CD1c-positive myeloid dendritic cell (primary cell): ENCODE measurements around the gene CDK18.
"Not testable (repeated sequence)": the region's sequence is repeated elsewhere in the genome, so short reads cannot be mapped to it uniquely, and the experiment has no call there.

ENCODE experiments used
- DNase-seq: peaks from one replicate; pipeline ENCODE4 v3.0.0-alpha.2; 2016; ENCODE audit errors: extremely low spot score

CDK18 gene

DNA sequence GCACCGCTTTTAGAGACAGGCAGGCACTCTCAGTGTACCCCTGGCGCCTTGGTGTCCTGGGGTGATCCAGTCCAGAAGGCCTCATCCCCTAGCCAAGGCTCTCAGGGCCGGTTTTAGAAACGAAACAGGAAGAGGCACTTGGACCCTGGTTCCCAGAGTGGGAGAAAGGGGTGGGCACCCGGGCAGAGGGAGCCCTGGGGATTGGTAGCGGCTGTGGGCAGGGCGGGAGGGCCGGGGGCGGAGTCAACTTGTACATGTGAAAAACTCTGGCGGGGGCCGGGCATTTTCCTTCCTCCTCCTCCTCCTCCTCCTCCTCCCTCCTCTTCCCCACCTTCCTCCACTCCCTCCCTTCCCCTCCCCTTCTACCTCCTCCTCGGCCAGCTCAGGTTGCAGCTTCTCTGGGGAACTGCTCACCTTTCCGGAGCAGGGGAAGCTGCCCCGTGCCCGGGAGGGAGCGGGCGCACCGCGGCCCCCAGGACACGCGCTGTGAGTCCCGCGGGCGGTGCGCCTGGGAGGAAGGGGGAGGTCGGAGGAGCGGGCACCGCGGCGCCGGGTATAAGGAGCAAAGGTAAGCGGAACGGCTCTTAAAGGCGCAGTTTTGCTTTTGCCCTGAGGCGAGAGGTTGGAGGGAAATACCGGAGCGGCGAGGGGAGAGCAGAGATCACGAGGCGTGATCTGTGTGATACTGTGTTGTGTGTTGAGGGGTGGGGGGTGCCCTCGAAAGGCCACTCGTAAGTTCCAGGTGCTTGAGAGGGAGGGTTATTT is at the start of gene CDK18:
Gene CDK18, plus strand, starts transcription at position 359 of the 765 bp plus-strand sequence. CDS start 18,499 bp downstream, outside the sequence.
- peak; percentile 82 for DNase-seq

DNA sequence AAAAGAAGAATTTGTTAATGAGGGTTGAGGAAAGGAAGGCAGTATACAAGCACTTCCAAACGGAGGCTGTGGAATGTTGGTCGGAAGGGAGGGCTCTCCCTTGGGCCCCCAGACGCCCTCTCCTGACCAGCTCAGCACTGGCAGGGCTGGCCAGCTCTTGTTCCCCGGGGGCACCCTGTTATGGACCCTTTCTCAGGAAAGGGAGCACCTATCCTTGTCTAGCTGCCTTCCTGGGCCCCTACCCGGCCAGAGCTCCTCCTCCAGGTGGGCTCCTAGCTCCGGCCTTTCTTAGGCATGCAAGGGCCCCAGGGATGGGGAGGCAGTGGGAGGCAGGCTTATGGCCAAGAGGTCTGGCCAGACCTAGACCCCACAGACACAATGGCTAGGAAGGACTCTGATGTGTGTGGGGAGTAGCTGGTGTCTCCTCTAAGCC is 49.5 kb upstream of the CDK18 start:
- DNase-seq: no peak

DNA sequence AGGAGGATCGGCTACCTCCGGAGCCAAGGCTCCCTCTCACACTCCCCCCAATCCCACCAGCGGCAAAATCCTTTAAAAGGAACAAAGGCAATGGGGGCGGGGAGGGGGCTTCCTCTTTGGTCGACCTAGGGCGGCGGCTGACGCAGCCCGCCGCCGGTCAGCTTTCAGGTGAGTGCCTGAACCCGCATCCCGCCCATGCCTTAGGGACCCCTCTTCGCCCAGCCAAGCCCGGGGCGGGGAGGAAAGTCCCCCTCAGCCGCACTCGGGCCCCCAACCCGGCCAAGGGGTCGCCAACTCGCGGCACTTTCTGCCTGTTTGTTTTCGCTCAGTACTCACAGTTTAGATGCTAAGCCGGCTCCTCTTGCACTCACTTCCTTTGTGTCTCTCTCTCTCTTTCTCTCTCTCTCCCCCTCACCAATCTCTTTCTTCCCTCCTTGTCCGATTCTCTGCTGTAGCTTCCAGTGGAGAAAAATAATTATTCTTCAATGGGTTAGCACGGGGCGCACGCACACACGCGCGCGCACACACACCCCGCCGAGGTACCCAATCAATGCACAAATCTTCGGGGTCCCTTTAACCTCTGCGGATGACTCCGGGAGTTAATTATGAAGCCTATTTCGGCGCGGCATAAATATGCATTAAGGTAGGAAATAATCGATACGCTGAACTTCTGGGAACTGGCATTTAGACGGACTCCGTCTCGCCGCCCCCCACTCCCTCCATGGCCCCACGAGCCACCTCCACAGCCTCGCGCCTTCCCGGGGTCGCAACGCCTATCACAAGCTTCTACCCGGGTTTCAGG is 48.7 kb upstream of the CDK18 start, which contains the start of gene BLACAT1:
Gene BLACAT1, minus strand, starts transcription at position 465 of the 802 bp plus-strand sequence.
- no peak for DNase-seq

DNA sequence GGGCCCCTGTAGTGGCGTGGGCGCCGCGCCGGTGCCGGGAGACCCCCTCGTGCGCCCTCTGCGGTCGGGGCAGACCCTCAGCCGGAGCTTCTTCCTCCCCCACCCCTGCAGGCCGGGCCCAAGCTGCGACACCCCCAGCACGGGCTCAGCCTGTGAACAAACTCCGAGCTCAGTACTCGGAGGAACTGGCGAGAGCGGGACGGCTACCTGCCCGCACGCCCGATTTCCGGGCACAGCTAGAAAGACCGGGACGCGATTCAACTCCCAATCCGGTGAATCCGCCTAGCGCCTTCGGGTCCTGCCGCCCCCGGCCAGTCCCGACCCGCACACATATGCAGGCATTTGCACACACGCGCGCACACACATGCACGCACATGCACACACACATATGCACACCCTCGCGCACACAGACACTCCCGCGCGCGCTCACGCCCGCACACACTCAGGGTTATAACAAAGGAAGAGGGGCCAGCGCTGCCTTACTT is 48.0 kb upstream of the CDK18 start:
- DNase-seq: no peak

DNA sequence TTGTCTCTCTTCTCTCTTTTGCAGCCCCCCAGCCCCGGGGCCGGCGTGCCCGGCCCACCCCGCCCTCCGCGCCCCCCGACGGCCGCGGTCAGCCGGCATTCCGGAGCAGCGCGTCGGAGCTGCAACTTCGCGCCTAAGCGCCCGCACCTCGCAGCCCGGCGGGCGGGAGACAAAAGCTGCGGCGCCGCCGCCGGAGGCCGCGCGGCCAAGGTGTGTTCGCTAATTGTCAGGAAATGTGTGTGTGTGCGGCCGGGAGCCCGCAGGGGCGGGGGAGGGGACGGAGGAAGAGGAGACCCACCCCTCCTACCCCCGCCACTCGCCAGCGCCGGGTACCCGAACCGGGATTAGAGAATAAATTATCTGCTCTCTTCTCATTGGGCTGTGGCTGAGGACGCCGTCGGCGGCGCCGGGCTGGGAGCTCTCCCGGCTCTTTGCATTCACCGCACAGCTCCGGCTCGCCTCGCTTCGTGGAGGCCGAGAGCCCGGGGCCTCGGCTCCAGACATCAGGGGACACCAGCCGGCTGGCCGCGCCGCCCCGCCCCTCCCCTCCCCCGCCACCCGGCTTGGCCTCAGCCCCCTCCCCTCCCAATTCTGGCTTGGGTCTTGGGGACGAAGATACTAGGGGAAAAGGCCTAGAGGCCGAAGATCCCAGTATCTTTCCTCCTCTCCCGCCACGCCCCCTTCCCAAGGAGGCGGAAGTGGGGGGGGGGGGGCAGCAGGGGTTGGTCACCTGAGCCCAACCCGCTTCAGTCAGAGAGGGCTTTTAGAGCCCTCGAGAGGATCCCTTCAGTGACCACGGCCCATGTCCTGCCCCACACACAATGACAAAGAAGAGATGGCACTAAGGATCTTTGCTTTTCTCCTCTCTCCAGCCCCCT is 47.4 kb upstream of the CDK18 start:
- no peak for DNase-seq

DNA sequence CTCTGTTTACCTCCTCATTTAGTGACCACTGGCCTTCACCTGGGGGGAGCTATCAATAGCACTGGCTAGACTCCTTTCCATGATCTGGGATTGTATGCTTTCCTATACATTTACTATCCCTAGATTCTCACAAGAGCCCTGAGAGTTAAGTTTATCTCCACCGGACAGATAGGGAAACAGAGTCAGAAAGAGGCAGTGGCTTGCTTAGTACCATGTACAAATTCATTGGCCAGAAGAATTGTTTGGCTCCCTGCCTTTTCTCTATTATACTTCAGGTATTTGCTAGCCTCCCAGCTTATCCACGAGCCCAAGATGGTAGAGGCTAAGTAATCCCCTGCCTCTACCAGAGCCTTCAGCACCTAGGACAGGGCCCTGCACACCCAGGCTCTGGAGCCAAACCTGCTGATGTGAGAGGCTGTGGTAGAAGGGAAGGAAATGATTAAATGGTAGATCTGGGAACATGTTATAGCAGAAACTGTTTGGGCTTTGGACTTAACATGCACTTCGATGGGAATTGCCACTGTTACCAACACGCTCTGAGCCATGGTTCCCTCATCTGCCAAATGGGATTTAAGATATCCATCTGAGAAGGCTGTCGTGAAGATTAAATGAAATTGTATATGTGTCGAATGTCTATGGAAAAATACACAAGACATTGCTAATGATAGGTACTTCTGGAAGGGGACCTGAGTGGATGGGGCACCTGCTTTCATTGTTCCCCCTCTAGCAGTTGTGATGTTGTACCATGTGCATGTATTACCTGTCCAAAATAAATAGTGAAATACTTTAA is 45.5 kb upstream of the CDK18 start:
- DNase-seq: peak; percentile 17

DNA sequence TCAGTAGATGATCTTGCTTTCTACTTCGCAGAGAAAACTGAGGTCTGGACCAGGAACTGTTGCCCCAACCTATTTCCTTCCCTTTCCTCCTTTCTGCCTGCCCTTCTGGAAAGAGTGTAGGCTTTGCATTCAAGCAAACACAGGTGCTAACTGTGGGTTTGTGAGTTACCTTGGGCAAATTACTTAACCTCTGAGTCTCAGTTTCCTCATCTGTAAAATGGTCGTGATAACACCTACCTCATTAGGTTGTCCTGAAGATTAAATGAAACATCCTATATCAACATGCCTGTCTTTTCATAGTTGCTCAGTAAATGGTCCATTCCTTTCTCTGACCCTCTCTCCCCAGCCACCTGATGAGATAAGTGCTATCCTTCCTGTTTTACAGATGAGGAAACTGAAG is 39.1 kb upstream of the CDK18 start:
- no peak for DNase-seq

DNA sequence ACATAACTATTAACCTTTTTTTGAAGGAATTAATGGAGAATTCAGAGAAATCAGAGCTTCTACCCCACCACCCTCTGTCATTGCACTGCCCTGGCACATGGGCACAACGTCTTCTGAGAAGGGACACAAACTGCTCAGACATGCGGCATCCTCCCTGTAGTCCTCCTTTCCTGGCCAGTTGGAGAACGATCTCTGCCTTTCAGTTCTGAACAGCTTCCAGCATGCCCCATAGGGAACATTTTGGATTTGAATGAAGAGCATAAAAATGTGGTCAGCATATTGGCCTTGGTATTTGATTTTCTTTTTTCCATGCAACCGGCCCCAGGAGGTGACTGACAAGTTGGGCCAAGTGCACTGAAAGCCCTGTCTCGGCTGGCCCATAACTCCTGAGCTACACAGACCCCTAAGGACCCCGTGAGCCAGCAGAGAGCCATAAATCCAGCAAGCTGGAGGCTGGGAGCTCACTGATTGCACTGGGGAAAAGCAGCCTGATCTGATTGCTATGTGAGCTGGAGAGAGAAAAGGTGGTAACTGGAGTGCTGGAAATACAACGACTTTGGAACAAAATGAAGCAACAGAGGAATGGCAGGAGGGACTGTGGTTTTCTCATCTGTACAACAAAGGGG is 37.8 kb upstream of the CDK18 start:
- no peak for DNase-seq

DNA sequence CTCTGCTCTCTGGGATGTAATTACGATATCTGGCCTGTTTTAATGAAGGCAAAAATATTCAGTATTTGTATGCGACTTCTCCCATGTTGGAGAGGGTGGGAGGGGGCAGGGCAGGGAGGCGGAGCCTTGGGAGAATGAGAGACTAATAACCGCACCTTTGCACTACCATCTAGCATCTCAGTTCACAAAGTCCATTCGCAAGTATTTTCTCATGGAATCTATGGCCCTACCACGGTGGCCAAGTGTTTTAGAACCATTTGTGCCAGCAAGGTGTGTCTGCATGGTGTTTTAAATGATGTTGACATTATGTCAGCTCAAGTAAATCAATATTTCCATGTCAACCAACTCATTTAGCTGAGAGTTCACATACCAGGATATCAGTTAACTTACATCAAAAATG is 34.3 kb upstream of the CDK18 start:
- DNase-seq: no peak

DNA sequence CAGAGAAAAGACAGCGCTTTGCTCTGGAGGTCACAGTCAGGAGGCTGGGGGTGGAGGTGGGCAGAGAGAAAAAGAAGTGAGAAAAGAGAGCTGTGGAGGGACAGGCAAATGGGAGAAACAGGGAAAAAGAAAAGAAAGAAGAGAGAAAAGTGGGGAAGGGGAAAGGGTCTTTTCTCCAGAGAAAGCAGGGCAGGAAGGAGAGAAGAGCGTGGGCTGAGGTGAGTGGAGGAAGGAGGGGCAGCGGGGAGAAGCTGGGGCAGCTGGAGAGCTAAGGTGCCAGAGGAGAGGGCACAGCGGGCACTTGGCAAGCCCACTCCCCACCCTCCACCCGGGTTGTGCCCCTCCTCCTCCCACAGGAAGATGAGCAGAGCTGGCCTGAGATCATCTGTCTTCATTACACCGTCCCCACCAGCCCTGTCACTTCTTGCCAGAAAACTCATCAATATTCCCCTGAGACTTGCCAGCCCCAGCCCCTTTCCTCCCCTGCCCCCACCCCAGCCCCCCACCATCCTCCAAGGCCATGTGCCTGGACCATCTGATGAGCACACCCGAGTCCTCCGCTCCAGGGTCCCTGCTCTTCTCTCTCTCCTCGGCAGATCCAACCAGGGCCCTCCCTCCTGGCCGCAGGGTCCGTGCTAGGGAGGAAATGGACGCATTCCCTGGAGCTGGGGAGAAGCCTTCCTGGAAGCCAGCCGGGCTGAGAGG is 31.6 kb upstream of the CDK18 start:
- no peak for DNase-seq

DNA sequence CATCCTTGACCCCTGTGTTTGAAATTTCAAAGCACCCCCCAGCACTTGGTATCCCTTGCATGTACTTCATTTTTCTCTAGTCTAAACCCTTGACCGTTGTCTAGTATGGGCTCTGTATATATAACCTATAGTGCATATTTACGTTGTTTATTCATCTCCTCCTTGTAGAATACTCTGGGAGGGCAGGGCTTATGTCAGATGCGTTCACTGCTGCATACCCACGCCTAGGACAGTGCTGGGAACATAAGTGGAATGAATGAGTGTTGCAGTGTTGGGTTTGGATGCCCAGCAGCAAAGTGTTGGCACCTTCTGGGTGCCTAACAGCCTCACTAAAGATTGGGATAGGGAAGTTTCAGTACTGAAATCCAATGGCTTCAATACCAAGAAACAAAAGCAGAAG is 31.0 kb upstream of the CDK18 start:
- DNase-seq: no peak

DNA sequence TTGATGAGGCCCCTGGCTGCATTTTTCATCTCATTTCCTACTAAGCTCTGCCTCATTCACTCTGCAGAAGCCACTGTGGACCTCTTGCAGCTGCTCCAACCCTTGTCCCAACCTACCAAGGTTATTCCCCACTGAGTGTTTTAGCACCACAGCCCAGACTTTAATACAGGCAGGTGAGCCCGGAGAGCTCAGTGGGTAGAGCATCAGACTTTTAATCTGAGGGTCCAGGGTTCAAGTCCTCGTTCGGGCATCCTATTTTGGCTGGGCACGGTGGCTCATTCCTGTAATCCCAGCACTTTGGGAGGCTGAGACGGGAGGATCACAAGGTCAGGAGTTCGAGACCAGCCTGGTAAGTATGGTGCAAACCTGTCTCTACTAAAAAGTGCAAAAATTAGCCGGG is 30.5 kb upstream of the CDK18 start:
- no peak for DNase-seq

DNA sequence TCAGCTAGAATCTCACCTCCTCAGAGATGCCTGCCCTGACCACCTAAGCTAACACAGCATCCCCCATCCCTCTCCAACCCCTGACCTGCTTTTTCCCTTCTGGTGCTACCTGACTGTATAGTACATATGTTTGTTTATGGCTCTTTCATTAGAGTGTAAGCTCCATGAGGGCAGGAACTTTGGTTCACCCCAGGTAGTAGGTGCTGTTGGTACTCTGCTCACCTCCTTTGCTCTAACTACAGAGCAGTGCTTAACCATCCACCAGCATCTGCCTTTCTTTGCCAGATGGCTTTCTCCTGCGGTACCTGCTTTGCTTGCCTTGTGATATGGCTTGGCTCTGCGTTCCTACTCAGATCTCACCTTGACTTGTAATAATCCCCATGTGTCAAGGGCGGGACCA is 29.9 kb upstream of the CDK18 start:
- DNase-seq: no peak

DNA sequence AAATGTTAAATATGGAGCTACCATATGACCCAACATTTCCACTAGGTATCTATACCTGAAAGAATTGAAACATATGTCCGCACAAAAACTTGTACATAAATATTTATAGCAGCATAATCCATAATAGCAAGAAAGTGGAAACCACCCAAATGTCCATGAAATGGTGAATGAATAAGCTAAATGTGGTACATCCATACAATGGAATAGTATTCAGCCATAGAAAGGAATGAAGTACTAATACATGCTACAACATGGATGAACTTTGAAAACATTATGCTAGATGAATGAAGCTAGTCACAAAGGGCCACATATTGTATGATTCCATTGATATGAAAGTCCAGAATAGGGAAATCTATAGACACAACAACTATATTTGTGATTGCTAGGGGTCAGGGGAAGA is 28.6 kb upstream of the CDK18 start:
- no peak for DNase-seq

DNA sequence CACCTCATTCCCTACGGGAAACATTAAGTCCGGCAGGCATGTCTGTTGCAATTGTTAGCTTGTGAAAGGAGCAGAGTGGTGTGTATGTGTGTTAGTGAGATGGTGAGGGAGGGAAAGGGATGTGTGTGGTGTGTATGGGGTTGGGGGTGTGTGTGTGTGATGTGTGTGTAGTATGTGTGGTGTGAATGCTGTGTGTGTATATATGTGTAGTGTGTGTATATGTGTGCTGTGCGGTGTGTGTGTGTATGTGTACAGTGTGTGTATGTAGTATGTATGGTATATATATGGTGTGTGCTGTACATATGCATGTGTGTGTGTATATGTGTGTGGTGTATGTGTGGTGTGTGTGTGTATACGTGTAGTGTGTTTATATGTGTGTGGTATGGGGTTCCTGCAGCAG is 27.8 kb upstream of the CDK18 start:
- DNase-seq: no peak

DNA sequence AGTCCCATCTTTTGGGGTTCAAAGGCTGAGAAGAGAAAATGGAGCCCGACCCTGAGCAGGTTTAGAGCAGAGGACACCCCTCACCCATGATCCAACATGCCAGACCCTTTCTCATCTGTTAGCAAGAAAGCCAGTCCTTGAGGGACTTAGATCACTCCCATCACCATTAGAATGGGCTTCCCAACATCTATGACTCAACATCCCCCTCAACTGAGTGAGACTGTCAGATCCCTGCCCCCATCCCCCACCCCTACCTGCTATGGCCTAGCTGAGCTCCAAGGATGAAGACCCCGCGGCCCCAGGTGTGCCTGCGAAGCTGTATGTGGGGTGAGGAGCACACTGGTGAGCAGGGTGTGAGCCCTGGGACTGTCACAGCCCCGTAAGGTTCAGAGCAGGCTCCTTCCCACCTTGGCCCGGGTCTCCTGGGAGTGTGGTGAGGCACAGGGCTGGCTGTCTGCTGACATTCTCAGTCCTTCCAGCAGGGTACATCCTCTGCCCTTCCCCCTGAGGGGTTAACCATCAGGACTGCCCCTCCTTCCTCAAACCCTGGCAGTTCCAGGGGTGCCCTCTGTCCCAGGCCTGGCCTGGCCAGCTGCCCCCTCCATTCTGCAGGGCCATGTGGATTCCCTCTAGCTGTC is 27.2 kb upstream of the CDK18 start:
- no peak for DNase-seq

DNA sequence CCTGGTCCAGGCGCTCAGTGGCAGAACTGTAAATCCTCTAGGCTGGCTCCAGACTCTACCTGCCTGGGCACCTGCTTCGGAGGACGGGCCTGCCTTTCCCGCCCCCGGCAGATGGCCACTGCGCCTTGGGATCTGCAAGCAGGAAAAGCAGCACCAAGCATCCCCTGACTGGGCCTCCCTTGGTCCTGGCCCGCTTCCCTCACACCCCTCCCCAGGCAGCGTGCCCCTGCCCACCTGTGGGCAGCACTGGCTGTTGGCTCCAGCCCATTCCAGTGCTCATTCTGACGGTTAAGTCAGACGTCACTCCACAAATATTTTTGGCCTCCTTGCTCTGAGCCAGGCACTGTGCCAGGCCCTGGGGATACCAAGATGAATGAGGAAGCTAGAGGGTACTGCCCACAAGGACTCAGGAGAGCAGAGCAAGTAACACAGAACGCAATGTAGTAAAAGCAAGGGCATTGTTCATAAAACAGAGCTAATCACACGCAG is 26.7 kb upstream of the CDK18 start:
- DNase-seq: no peak

DNA sequence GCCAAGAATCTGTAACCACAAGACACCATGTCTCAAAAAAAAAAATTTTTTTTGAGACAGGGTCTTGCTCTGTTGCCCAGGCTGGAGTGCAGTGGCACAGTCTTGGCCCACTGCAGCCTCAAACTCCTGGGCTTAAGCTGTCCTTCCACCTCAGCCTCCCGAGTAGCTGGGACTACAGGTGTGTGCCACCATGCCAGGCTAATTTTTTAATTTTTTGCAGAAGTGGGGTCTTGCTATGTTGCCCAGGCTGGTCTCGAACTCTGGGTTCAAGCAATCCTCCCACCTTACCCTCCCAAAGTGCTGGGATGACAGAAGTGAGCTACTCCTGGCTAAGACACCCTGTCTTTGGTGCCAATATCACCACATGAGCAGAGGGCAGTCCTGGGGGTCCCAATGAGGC is 25.5 kb upstream of the CDK18 start:
- not testable (repeated sequence) for DNase-seq

DNA sequence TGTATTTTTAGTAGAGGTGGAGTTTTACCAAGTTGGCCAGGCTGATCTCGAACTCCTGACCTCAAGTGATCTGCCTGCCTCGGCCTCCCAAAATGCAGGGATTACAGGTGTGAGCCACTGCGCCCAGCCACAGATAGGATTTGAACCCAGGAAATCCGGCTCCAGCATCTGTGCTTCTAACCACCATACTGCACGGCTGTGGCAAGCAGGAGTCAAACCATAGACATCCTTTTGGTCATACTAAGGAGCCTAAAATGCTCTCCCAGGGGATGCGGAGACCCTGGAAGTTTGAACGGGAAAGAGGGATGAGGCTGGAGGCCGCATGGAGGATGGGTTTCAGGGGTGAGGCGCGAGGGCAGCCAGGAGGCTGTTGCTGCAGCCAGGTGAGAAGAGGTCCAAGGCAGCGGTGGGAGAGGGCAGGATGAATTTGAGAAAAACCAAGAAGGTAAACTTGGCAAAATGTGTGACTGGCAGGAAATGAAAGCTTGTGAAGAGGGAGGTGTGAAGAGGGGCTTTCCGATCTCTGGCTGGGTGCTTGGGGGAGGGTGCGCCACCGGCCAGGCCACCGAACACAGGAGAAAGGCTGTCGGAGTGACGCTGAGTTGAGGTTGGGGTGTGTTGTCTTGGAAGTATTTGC is 24.0 kb upstream of the CDK18 start:
- peak; percentile 14 for DNase-seq
